Mucosa of rectum (tissue), 2 donors: ENCODE measurements around the gene EXT2.

Experiments
- H3K27ac ChIP-seq, 2 donors: one replicate each; pipeline ENCODE4 v1.7.0; 2013; ENCODE audit warnings: inconsistent platforms in 2 of 2, low read depth in 2 of 2, low read length in 2 of 2
- H3K27me3 ChIP-seq, 2 donors: one replicate each; pipeline ENCODE4 v1.7.0; 2013; ENCODE audit warnings: low read length in 2 of 2; ENCODE audit not compliant: control insufficient read depth in 2 of 2, insufficient read depth in 2 of 2
- H3K36me3 ChIP-seq, 2 donors: one replicate each; pipeline ENCODE4 v1.7.0; 2013; ENCODE audit warnings: low read length in 2 of 2; ENCODE audit not compliant: control insufficient read depth in 2 of 2, insufficient read depth in 2 of 2
- H3K4me1 ChIP-seq, 2 donors: one replicate each; pipeline ENCODE4 v1.7.0; 2013; ENCODE audit warnings: low read length in 2 of 2, mild to moderate bottlenecking in 1 of 2; ENCODE audit not compliant: control insufficient read depth in 2 of 2, insufficient read depth in 2 of 2
- H3K4me3 ChIP-seq, 2 donors: one replicate each; pipeline ENCODE4 v1.7.0; 2013; ENCODE audit warnings: low read length in 2 of 2
- H3K9ac ChIP-seq, 2 donors: one replicate each; pipeline ENCODE4 v1.7.0; 2013; ENCODE audit warnings: low read length in 2 of 2, low read depth in 1 of 2, mild to moderate bottlenecking in 1 of 2
- H3K9me3 ChIP-seq, 2 donors: one replicate each; pipeline ENCODE4 v1.7.0; 2013; ENCODE audit warnings: low read length in 2 of 2; ENCODE audit not compliant: control insufficient read depth in 2 of 2
- donor health status: healthy.
- donor health status: Normal muscosa, but diverticular disease.

EXT2 gene

DNA sequence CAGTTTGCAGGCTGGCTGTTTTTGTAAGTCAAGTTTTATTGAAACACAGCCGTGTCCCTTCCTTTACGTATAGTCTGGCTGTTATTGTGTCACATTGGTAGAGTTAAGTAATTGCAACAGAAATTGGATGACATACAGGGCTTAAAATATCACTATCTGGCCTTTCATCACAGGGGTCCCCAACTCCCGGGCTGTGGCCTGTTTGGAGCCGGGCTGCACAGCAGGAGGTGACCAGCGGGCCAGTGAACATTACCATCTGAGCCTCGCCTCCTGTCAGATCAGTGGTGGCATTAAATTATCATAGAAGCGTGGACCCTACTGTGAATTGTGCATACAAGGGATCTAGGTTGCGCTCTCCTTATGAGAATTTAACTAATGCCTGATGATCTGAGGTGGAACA is 31.7 kb downstream of the EXT2 start:
- Histone ChIP-seq H3K4me1 (no peaks in the 10 kb centered on the region), H3K9me3 (no peaks in the 10 kb centered on the region), H3K36me3 (peaks cover 51 to 68% of the 10 kb centered on the region in 2 donors), H3K9ac (no peak overlapping the region), H3K27ac (no peak overlapping the region), H3K4me3 (no peak overlapping the region), H3K27me3 (no peaks in the 10 kb centered on the region)

DNA sequence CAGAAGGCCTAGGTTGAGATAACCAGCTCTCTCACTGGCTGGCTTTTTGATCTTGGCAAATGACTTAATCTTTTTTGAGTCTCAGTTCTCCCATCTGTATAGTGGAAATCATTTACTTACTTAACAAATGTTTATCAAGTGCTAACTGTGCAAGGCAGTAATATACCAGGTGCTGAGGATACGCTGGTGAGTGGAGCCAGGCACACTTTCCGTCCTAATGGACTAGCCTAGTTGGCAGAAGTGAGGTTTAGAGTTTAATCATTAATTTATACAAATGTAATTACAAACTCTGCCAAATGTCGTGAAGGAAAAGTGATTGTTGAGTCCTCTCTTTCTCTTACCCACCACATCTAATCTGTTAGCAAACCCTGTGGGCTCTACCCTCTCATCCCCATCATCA is 33.3 kb downstream of the EXT2 start:
- no peaks in the 10 kb centered on the region for H3K27me3 ChIP-seq
- no peak overlapping the region for H3K4me3 ChIP-seq
- no peaks in the 10 kb centered on the region for H3K4me1 ChIP-seq
- no peak overlapping the region for H3K9ac ChIP-seq
- no peaks in the 10 kb centered on the region for H3K9me3 ChIP-seq
- H3K27ac ChIP-seq, result no peak overlapping the region
- H3K36me3 ChIP-seq, result peaks cover 47 to 63% of the 10 kb centered on the region in 2 donors

DNA sequence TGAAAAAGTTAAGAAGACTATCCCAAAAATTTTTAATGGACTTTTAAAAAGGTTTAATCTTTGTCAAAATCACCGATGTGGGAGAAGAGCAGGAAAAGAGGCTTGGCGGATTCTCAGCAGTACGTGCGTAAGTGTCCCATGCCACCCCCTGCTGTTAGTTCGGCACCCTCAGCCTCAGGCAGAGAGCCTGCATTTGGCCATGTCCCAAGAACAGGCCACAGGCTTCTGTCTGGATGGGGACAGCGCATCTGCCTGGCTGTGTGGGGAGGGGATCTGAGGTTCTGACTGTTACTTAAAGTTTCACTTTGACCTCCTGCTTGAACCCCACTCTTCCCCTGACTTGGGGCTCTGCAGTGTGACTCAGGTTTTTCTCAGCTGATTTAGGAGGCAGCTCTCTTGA is 35.3 kb downstream of the EXT2 start:
- no peaks in the 10 kb centered on the region for H3K9me3 ChIP-seq
- H3K36me3 ChIP-seq, result peaks cover 40 to 51% of the 10 kb centered on the region in 2 donors
- no peak overlapping the region for H3K9ac ChIP-seq
- no peak overlapping the region for H3K27ac ChIP-seq
- no peak overlapping the region for H3K4me3 ChIP-seq
- no peaks in the 10 kb centered on the region for H3K4me1 ChIP-seq
- no peaks in the 10 kb centered on the region for H3K27me3 ChIP-seq

DNA sequence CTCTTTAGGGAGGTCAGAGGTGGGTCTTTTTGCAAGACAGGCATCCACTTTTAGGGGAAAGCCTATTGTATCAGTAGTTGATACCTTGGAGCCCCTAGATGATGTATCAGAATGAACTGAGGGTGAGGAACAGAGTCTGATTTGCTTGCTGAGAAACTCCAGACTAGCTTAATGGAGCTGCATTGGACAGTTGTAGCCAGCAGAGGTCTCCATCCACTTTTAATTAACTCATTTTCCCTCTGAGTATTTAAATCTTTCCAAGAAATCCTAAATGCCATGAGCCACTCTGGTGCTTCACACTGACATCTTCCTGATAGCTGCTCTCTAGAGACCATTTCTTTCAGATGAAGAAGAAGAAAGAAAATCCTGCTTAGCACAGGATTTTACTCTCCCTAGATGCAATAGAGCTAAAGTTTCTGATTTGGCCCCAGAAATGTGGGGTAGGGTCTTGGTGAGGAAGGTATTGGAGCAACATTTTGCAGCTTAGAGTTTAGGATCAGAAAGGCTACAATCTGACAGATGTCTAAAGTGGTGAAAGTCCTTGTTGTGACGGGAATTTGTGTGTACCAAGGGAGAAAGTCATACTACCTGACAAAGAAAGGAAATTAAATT is 38.0 kb downstream of the EXT2 start:
- Histone ChIP-seq H3K36me3 (peaks cover 19 to 25% of the 10 kb centered on the region in 2 donors), H3K4me3 (no peak overlapping the region), H3K27me3 (no peaks in the 10 kb centered on the region), H3K4me1 (no peaks in the 10 kb centered on the region), H3K27ac (no peak overlapping the region), H3K9ac (no peak overlapping the region), H3K9me3 (no peaks in the 10 kb centered on the region)

DNA sequence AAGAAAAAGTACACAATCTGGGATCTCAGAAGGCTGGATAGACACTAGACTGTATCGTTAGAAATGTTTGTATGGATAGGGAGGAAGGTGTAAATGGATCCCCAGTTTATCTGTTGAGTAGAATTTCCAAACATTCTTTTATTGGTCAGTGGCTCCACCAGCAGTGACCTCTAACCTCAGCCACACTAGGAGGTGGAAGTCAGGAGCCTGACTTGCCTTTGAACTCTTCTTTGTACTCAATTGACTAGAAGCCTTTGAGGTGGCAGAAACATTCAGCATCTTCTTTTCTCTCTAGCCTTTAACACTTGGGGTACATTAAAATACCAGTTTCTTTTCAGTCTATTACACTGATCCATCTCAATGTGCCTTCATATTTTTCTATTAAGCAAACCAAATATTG is 39.1 kb downstream of the EXT2 start:
- Histone ChIP-seq H3K9me3 (no peaks in the 10 kb centered on the region), H3K4me1 (no peaks in the 10 kb centered on the region), H3K27me3 (no peaks in the 10 kb centered on the region), H3K36me3 (peaks cover 15 to 22% of the 10 kb centered on the region in 2 donors), H3K9ac (no peak overlapping the region), H3K27ac (no peak overlapping the region), H3K4me3 (no peak overlapping the region)

DNA sequence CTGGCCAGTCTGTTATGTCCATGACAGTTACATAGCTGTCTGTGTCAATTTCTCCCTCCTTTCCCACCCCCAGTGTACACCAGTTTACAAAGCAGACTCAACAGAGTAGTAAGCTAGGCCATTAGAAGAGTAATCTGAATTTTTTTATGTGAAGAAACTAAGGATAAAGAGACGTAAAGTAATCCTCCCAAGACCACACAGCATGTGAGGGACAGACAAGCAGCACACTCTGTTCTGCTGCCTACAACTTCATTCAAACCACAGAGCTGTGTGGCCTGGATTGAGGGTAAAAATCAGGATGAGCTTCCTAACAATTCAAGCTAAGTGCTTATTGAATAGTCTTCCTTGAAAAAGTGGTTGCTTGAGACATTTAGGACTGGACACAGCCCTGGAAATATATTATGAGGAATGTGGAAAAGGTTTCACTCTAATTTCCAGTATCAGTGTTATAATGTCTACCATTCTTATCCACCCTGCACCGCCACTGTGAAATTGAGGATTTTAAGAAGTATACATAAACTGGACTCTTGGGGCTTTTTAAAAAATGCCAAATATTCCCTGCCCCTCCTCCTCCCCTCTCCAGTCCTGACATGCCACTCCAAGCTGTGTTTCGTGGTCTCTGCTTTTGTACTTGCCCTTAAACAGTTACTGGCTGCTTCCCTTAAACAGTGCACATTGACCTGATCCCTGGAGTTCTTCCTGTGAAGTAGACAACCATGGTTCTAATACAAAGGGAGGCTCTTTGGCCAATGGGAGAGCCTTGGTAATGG is 40.9 kb downstream of the EXT2 start:
- H3K9me3 ChIP-seq, result no peaks in the 10 kb centered on the region
- H3K36me3 ChIP-seq, result peaks cover 3 to 8% of the 10 kb centered on the region in 2 donors
- no peaks in the 10 kb centered on the region for H3K27me3 ChIP-seq
- H3K27ac ChIP-seq, result no peak overlapping the region
- no peaks in the 10 kb centered on the region for H3K4me1 ChIP-seq
- H3K4me3 ChIP-seq, result no peak overlapping the region
- no peak overlapping the region for H3K9ac ChIP-seq

DNA sequence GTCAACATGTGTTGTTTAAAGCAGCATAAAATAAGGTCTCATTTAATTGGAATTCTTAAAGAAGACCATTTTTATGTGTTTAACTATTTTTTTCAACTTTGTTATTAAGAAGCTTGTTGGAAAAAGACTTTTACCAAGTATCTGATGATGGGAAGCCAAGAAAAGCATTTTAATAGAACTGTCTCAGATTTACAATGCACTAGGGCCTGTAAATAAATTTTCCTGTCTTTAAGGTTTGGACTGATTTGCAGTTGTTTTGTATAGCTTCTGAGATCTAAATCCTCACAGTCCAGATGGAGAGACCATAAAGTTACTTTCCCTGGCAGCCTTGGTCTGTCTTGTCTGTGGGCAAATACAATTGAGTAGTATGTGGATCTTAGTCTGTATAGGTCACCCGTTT is 41.6 kb downstream of the EXT2 start:
- H3K4me3 ChIP-seq, result no peak overlapping the region
- H3K36me3 ChIP-seq, result peaks cover 3 to 7% of the 10 kb centered on the region in 2 donors
- no peak overlapping the region for H3K9ac ChIP-seq
- H3K27me3 ChIP-seq, result no peaks in the 10 kb centered on the region
- H3K4me1 ChIP-seq, result no peaks in the 10 kb centered on the region
- H3K27ac ChIP-seq, result no peak overlapping the region
- no peaks in the 10 kb centered on the region for H3K9me3 ChIP-seq

DNA sequence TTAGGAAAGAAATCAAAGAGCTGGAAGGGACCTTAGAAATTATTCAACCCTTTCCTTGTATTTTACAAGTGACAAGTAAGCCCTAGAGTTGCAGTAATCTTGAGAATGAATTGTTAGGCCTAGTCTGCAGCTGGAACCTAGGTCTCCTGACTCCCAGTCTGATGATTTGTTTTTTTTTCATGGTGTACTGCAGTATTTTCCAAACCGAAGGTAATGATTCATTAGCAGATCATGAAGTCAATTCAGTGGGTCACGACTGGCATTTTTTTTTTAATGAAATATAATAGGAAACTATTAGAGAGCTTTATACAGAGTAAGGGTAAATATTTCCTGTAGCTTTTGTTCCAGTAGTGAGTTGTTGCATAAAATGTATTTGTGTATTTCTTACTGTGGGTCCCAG is 42.8 kb downstream of the EXT2 start:
- Histone ChIP-seq H3K27ac (no peak overlapping the region), H3K4me1 (no peaks in the 10 kb centered on the region), H3K9ac (no peak overlapping the region), H3K27me3 (no peaks in the 10 kb centered on the region), H3K36me3 (peaks cover 3 to 5% of the 10 kb centered on the region in 2 donors), H3K9me3 (no peaks in the 10 kb centered on the region), H3K4me3 (no peak overlapping the region)

DNA sequence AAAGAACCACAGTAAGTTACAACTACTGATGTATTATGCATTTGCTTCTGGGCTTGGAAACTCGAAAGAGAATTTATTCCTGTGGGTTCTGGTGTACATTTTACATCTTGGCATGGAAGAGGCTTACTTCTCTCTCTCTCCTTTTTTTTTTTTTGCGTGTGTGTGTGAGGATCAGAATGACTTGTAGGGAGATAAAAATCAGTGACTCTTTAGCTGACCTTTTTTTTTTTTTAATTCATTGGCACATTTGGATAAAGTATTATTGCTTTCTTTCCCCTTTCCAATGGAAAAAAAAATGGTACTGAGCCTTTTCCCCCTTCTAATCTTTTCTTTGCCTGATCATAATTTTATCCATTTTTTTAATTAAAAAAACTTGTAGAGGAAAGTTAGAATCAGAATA is 43.5 kb downstream of the EXT2 start:
- Histone ChIP-seq H3K27ac (no peak overlapping the region), H3K9ac (no peak overlapping the region), H3K4me1 (no peaks in the 10 kb centered on the region), H3K9me3 (no peaks in the 10 kb centered on the region), H3K36me3 (peaks cover 3 to 10% of the 10 kb centered on the region in 2 donors), H3K4me3 (no peak overlapping the region), H3K27me3 (no peaks in the 10 kb centered on the region)

DNA sequence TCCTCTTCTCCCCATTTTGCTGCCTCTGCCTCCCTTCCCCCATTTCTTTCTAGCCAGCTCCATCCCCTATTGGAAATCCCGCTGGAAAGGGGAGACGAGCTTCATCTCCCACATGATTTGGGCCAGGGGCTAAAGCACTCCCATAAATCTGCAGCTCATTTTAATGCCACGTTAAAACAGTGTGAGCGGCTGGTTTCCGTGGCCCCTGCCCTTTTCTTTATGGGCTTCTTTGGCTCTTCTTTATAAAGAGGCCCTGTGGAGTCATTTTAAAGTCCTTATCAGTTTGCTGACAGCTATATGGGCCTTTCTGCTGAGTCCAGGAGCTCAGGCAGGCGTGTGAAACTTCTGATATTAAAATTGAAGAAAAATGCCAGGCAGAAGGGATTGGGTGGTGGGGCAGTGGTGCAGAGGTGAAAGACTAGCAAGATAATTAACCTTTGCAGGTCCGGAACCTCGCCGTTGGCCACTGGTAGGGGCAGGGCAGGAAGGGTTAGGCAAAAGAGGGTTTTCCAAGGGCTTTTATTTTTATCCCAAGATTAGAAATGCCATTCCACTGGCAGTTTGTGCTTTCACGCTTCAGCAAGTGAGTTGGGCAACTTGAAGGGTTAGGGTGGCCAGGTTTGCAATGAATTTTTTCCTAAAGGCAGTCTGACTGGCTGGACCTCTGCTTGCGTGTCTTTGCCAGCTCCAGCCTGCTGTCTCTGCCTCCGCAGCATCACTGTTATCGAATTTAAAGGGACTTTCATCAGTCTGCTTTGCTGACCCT is 44.3 kb downstream of the EXT2 start:
- H3K9me3 ChIP-seq, result no peaks in the 10 kb centered on the region
- no peak overlapping the region for H3K27ac ChIP-seq
- peaks cover 3 to 10% of the 10 kb centered on the region in 2 donors for H3K36me3 ChIP-seq
- H3K27me3 ChIP-seq, result no peaks in the 10 kb centered on the region
- H3K9ac ChIP-seq, result no peak overlapping the region
- H3K4me1 ChIP-seq, result no peaks in the 10 kb centered on the region
- no peak overlapping the region for H3K4me3 ChIP-seq
